CD4-positive, alpha-beta T cell treated with Interferon alpha-2 for 1 hour (primary cell): Measurements from ENCODE around the gene KCTD4.
"Not testable (repeated sequence)": the region's sequence is repeated elsewhere in the genome, so short reads cannot be mapped to it uniquely, and the experiment has no call there.

Experiments used
- DNase-seq, 2 donors: peaks; one replicate each; pipeline ENCODE4 v3.0.0-alpha.2; 2020 to 2022

Gene KCTD4

GRCh38 chr13:45200701-45201232 is at the start of gene KCTD4:
TSS of gene KCTD4 (minus strand) at chr13:45201045. CDS start at chr13:45194567, 6,478 bp downstream.
- no peak for DNase-seq

DNA sequence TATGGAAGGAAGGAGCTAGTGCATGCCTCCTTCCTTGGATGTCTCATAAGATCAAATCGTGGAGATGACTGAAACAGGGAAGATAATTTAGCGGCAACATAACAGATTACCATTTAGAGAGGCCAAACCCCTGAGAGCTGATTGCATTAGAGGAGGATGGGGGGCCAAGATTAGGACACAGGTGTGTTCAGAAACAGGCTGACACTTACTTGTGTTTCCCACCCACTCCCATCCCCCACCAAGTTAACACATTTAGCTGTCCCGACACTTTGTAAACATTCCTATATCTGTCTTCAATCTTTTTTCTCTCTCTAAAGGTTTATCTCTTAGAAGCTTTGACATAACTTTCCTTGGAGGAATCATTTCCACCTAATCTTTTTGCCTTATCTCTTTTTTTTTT is 48.8 kb upstream of the KCTD4 start:
- no peak for DNase-seq

DNA sequence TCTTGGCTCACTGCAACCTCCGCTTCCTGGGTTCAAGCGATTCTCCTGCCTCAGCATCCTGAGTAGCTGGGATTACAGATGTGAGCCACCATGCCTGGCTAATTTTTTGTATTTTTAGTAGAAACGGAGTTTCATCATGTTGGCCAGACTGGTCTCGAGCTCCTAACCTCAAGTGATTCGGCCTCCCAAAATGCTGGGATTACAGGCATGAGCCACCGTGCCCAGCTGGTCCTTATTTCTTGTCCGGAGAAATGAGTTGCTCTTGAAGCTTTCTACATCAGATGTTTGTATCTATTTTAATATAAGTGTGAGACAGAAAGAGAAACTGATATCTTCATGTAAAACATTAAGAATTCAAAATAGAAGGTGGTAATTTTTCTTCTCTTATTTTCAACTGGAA is 43.9 kb upstream of the KCTD4 start:
- not testable (repeated sequence) for DNase-seq

- no peak for DNase-seq
Measured at GRCh38 chr13:45243077-45243476, 42.2 kb upstream of the KCTD4 start.

DNA sequence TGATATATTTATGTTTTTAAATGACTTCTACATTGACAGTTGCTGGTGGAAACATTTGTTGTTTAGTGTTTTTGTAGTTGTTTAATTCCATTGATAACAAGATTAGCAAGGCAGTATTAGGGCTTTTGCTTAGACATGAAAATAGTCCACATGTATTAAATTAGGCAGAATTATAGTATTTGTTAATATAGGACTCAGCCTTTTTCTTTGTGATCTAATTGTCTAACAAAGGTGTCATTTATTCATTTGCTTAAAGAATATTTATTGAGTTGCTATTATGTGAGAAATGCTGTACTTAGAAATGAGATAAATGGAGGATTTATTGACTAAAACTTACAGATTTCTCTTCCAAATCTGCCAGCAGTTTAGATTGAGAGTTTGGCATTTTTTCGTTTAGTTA is 41.7 kb upstream of the KCTD4 start:
- DNase-seq: no peak

DNA sequence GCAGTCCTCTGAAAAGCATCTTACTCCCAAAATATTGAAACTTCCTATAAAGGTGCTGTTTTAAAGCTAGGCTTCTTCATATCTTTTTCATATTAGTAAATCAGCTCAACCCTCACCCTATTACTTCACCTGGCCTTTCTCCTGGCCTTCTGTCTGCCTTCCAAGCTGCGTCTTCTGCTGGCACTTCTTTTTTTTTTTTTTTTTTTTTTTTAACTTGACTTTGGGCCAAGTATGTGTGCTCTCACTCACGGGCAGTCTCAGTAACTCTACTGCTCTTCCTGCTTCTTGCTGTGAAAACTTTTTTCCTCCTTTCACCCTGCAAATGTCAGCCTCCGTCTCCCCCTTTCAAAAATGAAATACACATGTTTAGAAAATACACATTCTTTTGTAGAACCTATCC is 41.2 kb upstream of the KCTD4 start:
- DNase-seq: no peak

DNA sequence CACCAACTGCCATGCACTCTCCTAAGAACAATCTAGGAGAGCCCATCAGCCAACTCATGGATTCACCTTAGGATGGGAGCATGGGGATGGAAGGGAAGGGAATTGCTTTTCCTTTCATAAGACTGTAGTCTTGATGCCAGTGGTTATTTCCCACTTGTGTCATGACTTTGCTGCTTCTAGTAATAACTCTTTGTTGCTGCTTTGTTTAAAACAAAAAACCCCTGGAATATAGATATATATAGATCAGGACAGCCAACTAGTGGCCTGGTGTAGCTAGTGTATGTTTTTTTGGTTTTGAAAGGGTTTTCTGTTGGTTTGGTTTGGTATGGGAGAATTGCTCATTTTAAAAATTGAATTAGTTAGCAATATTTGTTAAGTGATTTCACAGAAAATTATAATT is 39.3 kb upstream of the KCTD4 start:
- no peak for DNase-seq

DNA sequence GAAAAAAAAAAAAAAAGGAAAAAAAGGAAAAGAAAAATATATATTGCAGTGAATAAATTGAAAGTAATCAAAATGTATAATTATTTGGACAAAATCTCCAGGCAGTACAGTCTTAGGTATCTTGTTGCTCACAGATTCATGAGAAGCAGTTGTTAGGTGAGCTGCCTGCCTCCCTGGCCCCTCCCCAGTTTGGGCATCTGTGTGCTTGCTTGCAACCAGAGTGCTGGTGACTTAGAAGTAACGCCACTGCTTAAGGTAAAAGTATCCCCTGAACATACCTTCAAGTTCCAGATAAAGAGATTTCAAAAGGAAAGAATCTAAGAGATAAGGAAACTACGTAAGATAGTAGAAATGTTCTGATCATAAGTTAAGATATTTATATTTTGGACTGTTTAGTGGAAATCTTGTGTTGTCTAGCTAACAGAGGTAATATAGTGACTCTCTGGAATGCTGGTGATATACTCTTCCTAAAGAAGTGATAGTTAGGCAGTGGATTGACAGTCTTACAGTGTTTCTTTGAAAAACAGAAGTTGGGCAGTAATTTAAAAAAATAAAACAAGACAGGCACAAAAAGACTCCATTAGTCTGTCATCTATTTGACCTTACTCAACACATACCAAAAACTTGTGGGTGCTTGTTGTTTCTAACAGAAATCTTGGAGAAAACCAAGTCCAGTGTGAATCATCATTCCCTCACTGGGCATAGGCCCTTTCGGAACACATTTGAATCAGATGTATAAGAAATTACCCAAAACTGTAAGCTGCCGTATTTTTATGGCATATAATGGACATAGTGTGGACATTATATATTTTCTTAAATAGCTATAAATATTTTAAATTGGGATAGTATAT is 38.3 kb upstream of the KCTD4 start:
- no peak for DNase-seq

GRCh38 chr13:45232591-45232990 is 31.7 kb upstream of the KCTD4 start:
- DNase-seq: no peak

- no peak for DNase-seq
Measured at GRCh38 chr13:45231722-45232121, 30.9 kb upstream of the KCTD4 start.

DNA sequence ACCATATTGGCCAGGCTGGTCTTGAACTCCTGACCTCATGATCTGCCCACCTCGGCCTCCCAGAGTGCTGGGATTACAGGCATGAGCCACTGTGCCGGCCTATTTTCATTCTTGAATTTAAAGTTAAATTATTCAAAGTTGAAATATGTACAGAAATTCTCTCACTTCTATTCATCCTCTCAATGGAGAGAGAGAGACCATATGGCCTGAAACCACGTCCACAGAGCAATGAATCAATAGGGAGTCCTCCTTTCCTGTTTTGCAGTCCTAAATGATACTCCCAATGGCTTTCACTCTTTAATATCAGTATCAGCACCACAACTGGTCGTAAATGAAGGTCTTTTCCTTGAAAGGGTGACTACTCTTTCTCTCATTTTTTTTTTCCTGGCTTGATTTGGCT is 30.5 kb upstream of the KCTD4 start:
- no peak for DNase-seq

- DNase-seq: no peak
Measured at GRCh38 chr13:45229172-45229571, 28.3 kb upstream of the KCTD4 start.

DNA sequence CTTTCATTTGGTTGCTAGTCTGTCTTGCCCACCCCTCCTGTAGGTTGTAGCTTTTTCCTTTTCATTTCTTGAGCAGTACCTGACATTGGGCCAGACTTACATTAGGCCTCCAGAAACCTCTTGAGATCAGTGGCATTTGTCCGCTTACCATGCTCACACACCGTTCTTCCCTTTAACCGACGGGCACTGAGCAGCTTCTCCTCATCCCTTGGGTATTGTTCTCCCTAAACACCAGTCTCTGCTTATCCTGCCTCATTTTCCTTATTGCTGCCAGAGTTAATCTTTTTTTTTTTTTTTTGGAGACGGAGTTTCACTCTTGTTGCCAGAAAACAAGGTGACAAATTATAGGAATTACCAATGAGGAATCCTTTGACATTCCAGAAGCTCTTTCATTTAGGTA is 27.2 kb upstream of the KCTD4 start:
- DNase-seq: no peak

DNA sequence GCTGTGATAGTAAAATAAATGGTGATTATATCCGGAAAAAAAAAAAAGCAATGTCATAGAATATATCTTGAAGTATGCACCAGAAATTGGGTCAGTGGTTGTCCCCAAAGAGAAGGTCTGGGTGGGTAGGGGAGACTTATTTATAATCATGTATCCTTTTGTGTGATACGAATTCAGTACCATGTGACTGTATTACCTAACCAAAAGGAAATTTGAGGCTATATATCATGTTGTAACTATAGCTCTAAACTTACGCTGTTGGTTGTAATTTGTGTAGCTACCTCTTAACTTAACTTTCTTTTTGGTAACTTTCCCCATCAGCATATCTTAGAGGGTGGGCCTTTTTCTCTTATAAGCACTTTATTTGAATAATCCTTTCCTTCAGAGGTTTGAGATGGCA is 25.2 kb upstream of the KCTD4 start:
- no peak for DNase-seq

- DNase-seq: no peak
Measured at GRCh38 chr13:45225370-45225769, 24.5 kb upstream of the KCTD4 start.

DNA sequence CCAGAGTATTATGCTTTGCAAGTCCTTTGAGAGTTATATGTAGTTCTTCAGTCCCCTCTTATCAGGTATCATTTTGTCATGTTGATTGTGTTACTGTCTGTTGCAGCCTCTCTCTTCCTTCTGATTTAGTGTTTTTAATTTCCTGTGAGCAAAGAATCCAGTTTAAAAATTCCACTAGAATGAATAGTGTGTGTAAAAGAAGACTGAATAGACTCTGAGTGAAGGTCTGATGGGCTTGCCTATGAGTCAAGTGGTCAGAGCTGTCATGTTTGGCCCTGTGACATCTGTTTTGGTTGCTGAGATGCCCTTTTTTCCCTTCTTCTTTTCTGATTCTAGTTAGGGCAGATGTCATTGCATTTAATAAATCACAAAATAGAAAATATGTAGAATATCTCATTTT is 23.3 kb upstream of the KCTD4 start:
- no peak for DNase-seq

DNA sequence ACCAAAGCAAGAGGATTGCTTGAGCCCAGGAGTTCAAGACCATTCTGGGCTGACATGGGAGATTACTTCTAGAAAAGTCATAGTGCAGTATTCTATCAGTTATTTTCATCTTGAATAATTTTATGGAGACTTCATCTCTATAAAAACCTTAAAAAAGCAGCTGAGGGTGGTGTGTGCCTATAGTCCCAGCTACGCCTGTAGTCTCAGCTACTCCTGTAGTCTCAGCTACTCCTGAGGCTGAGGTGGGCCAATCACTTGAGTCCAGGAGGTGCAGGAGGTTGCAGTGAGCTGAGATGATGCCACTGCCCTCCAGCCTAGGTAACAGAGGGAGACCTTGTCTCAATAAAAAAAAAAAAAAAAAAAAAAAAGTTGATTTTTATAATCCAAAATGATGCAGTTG is 22.1 kb upstream of the KCTD4 start:
- DNase-seq: no peak

- no peak for DNase-seq
Measured at GRCh38 chr13:45222516-45222915, 21.7 kb upstream of the KCTD4 start.

DNA sequence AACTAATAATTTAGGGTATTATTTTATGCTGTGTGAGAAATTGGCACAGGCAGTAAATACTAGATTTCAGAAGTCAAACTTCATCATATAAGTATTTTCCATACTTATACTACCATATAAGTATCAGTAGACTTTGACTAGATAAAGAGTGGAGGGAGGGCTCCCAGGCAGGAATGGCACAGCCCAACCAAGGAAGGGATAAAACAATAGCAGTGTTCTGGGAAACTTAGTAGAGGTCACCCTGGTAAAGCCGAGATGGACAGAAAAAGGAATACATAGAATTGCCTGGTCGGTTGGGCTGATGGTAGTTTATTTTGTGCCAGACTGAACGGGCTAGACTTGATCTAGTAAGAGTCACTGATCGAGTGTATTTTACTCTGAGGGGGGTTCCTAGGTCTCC is 19.6 kb upstream of the KCTD4 start:
- DNase-seq: no peak

- no peak for DNase-seq
Measured at GRCh38 chr13:45219938-45220375, 19.1 kb upstream of the KCTD4 start.

DNA sequence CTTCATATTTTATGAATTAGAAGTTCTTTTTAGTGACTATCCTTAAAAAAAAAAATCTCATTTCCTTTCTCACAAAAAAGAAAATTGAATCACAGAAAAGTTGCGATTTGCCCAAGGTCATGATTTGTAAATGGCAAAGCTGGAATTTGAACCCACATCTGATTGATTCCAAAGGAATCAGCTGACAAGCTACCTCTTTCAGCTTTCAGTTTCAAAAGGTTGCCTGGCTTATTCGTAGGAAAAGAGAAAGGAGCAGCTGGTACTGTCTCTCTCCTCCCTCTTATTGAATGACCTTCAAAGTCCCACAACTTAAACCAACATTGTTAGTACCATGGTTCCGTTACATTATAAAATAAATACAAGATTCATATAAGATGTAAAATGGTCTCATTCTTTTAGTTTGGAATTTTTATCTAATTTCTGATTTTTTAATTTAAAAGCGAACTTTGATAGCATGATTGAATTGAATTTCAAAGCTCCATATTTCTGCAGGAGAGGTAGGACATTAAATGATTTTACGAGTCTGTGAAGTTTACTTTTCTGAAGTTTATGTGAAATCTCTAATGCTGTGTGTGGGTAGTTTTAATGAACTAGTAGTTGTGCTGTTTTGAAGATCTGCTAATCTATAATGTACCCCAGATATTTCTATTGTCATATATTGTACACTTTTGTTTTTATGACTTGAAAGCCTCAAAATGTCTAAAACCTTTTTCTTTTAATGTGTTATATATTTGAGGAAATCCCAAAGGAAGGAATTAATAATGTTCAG is 18.5 kb upstream of the KCTD4 start:
- DNase-seq: no peak

- DNase-seq: no peak
Measured at GRCh38 chr13:45218689-45219088, 17.8 kb upstream of the KCTD4 start.

GRCh38 chr13:45216193-45216592 is 15.3 kb upstream of the KCTD4 start:
- no peak for DNase-seq
